Amygdala (tissue), 56 donors: ENCODE results near the gene P4HA2.
A peak's percentile ranks its signal among the peaks of the same experiment; 100 is the strongest.

Source experiments
- DNase-seq, 56 donors: peaks; one replicate each; lab custom pipeline; 2025; lab: John Stamatoyannopoulos, UW

Gene P4HA2

DNA sequence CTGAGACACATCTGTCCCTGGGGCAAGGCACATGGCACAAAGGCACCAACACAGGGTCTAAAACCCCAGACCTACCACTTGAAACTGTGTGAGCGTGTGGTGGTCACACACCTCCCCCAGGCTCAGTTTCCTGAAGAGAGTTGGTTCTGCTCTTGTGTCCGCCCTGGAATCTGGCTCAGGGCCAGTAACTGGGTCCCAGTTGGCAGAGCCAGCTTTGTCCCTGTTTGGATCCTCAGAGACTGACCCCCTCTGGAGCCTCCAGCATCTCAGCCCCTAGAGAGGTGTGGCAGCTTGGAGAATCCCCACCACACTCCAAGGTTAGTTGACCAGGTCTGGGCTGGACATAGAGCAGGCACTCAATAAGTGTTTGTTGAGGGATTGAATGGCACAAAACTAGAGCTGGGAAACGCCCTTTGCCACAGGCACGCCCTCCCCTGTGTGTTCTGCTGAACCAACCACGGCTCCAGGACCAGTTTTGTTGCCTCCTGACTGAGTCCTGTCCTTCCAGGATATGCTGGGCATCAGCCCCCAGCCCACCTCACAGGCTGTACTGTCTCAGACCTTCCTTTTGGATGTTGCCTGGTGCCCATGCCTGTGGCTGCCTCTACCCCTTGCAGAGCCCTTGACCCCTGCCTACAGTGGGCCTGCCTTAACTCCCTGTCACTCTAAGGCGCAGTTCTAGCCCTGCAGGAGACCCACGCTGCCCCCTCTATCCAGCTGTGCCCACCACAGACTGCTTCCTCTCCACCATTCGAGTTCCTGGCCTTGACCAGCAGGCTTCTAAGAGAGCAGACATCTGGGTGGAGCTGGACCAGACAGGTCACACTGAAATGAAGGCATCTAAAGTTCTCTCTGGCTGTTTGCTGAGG lies 26.0 kb upstream of the P4HA2 start:
- DNase-seq = no peak

GRCh38 chr5:132253008-132253441 lies 25.4 kb upstream of the P4HA2 start:
- no peak for DNase-seq

DNA sequence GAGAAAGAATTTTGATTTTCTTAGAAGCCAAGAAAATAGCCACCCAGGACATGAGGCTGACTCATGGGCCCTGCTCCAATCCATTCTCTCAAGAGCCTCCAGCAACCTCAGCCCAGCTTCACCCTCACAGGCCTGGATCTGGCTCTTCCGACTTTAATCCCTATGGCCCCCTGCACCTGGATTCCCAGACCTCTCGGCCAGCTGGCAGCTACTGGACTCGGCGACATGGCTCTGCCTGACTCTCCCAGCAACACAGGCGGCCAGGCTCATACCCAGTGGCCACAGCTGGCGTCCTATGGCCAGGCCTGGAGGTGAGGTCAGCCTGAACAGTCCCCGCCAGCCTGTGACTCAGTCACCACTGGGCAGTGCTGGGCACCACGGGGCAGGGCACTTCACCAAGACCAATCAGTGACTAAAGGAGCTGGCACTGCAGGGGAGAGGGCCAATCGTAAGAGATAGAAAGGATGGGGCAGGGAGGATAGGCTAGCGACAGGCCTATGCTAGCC lies 23.6 kb upstream of the P4HA2 start:
- peak in 33 of 56 donors; percentile 16 to 85 (median 60) for DNase-seq

GRCh38 chr5:132250547-132250946 lies 22.9 kb upstream of the P4HA2 start:
- DNase-seq = peak in 1 of 56 donors; percentile 5

- DNase-seq = no peak
Measured at GRCh38 chr5:132246806-132247205, 19.2 kb upstream of the P4HA2 start.

DNA sequence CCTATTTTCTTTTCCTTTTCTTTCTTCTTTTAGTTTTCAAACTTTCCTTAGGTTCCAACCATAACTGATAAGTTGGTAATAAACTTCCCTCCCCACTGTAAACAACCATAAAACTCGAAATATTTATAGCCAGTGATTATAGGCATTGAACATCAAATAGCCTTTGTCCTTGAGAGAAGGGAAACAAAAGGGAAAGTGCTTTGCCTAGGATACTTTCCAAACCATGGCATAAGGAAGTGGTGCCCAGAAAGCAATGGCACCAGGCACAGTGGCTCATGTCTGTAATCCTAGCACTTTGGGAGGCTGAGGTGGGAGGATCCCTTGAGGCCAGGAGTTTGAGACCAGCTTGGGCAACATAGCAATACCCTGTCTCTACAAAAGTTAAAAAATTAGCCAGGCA lies 17.9 kb upstream of the P4HA2 start:
- no peak for DNase-seq

DNA sequence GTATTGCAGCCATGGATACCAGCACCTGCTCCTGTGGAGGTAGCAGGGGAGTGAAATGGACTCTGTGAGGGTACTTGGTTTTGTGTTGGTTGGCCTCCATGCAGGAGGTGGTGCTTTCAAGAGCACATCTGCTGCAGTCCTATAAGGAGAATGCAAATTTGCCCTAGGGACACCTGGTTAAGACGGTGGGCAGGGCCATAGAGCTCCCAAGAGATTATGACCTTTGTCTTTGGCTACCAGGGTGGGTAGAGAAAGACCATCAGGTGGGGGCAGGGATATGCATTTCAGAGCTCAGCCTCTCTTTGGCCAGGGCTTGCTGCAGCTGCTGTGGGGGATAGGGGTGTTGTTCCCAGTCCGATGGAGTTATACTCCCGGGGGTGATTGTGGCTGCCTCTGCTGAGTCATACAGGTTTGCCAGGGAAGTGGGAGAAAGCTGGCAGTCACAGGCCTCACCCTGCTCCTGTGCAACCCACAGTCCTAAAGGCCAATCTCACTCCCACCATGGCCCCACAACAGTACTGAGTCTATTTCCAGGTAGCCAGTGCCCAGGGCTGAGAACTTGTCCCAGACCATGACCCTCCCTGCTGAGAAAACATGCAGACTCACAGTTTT lies 15.8 kb upstream of the P4HA2 start:
- no peak for DNase-seq

GRCh38 chr5:132239776-132240175 lies 12.1 kb upstream of the P4HA2 start:
- no peak for DNase-seq

GRCh38 chr5:132238901-132239500 lies 11.3 kb upstream of the P4HA2 start:
- no peak for DNase-seq

GRCh38 chr5:132238169-132238744 lies 10.6 kb upstream of the P4HA2 start:
- peak in 33 of 56 donors; percentile 13 to 85 (median 43) for DNase-seq

- DNase-seq = no peak
Measured at GRCh38 chr5:132237670-132238069, 10.0 kb upstream of the P4HA2 start.

DNA sequence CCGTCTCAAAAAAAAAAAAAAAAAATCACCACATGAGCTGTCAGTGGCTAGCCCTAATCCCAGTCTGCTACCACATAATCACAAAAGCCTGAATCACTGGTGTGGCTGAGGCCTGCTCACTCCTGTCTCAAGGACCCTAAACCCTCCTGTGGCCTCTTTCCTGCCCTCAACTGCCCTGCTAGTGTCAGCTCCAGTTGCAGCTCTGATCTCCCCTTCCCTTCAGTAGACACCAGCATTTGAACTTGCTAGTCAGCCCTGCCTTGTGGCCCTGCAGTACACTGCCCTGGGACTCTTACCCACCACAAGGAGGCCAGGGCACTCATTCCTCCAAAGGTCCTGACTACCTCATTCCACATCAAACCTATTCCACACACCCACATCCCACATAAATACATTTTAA lies 9.5 kb upstream of the P4HA2 start:
- DNase-seq = no peak

DNA sequence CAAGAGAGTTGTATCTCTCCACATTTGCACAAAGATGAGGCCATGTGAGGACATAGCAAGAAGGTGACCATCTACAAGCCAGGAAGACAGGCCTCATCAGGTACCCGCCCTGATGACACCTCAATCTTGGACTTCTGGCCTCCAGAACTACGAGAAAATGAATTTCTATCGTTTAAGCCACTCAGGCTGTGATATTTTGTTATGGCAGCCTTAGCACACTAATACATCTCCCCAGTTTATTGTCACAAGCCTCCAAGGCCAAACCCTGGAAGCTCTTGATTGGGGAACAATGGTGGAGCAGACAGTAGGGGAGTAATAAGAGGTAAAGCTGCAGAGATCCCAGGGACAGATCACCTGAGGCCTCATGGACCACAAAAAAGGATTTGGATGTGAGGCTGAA lies 7.7 kb upstream of the P4HA2 start:
- DNase-seq = no peak

GRCh38 chr5:132234684-132235062 lies 7.0 kb upstream of the P4HA2 start:
- no peak for DNase-seq

GRCh38 chr5:132233811-132234683 lies 6.4 kb upstream of the P4HA2 start:
- DNase-seq = no peak

DNA sequence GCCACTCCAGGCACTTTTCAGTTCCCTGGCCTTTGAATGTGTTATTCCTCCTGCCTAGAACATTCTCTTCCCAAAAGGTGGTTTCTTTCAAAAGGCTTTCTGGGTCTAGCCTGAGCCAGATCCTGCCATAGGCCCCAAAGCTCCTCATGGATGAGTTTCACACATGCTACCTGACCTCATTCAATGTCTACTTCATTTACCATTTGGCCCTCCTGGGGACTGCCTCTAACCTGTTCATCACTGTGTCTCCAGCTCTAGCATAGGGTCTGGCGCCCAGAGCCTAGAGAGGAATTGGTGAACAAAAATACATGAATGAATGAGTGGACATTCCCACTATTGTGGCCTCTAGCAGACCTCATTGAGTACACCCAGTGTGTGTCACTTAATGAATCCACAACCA lies 5.4 kb upstream of the P4HA2 start:
- no peak for DNase-seq

DNA sequence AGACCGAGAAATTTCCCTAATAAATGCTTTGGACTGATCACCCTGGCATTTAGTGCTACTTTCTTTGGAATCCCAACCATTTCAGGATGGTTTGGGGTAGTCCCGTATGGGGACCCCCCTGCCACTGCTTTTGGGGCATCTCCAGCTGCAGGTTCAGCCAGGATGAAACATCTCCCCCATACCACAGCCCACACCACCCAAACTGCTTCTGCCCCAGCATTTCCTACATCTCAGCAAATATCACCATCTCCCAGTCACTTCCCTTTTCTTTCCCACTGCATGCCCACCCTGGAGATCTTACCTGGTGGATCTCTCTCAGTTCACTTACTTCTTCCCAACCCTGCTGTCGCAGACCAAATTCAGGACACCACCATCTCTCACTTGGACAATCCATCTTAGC lies 4.8 kb upstream of the P4HA2 start:
- DNase-seq = no peak

GRCh38 chr5:132230871-132231270 lies 3.2 kb upstream of the P4HA2 start:
- no peak for DNase-seq

GRCh38 chr5:132229236-132229635 lies 1.6 kb upstream of the P4HA2 start:
- DNase-seq = no peak
